ENCODE data around the gene CTNNA3. TPM values are rescaled to one million over a fixed set of nuclear protein-coding genes. Genes with fewer than 3 reads are reported as not detected.

CTNNA3 gene
- total RNA-seq, 4 donors from 2014 or later, result 1.2 to 7.1 (median 1.3) TPM

- DNase-seq (ENCODE audit: low spot score) (no peak), ATAC-seq (ENCODE audit: low FRiP score) (no peak)
- TF ChIP-seq CTCF (IDR thresholded peaks at IDR 0.05), result no peak
These were observed 815.2 kb downstream of the CTNNA3 start for GRCh38 chr10:66880826-66881225.

GRCh38 chr10:66880292-66880691, 815.7 kb downstream of the CTNNA3 start:
- no peak for ATAC-seq (ENCODE audit: low FRiP score)
- TF ChIP-seq CTCF (IDR thresholded peaks at IDR 0.05), result no peak
- no peak for DNase-seq (ENCODE audit: low spot score)

GRCh38 chr10:66877361-66877760, 818.6 kb downstream of the CTNNA3 start:
- no peak for DNase-seq (ENCODE audit: low spot score)
- no peak for TF ChIP-seq CTCF (IDR thresholded peaks at IDR 0.05)
- ATAC-seq (ENCODE audit: low FRiP score), result no peak

- TF ChIP-seq CTCF (IDR thresholded peaks at IDR 0.05), result no peak
These were observed 826.4 kb downstream of the CTNNA3 start for GRCh38 chr10:66869635-66870034.

GRCh38 chr10:66862687-66863258, 833.2 kb downstream of the CTNNA3 start:
- DNase-seq (ENCODE audit: low spot score) (no peak), ATAC-seq (ENCODE audit: low FRiP score) (no peak)
- no peak for TF ChIP-seq CTCF (IDR thresholded peaks at IDR 0.05)

More at GRCh38 chr10:66869635-66870034, 826.4 kb downstream of the CTNNA3 start:
- ATAC-seq (ENCODE audit: low FRiP score) (no peak), DNase-seq (ENCODE audit: low spot score) (no peak)

- DNase-seq (ENCODE audit: low spot score), result no peak
- ATAC-seq (ENCODE audit: low FRiP score), result no peak
- no peak for TF ChIP-seq CTCF (IDR thresholded peaks at IDR 0.05)
These were observed 835.5 kb downstream of the CTNNA3 start for GRCh38 chr10:66860376-66860945.

- DNase-seq (ENCODE audit: low spot score) (no peak), ATAC-seq (ENCODE audit: low FRiP score) (no peak)
- TF ChIP-seq CTCF (IDR thresholded peaks at IDR 0.05), result no peak
These were observed 843.2 kb downstream of the CTNNA3 start for GRCh38 chr10:66852811-66853210.

All from omental fat pad (tissue), 4 donors.